SIG-M5 (cell line): ENCODE measurements around the gene WRAP53.
A peak's percentile ranks its signal among the peaks of the same experiment; 100 is the strongest.
"Not testable (repeated sequence)": the region's sequence is repeated elsewhere in the genome, so short reads cannot be mapped to it uniquely, and the experiment has no call there.

Experiments used
- DNase-seq: peaks from one replicate; lab custom pipeline; 2025; lab: John Stamatoyannopoulos, UW

The WRAP53 gene

GRCh38 chr17:7687908-7688807 is at the start of gene WRAP53:
WRAP53 (plus strand) TSS chr17:7688477; CDS start chr17:7688649, 172 bp downstream.
- peak; percentile 88 for DNase-seq

- no peak for DNase-seq
Measured at GRCh38 chr17:7640783-7641182, 47.5 kb upstream of the WRAP53 start.

DNA sequence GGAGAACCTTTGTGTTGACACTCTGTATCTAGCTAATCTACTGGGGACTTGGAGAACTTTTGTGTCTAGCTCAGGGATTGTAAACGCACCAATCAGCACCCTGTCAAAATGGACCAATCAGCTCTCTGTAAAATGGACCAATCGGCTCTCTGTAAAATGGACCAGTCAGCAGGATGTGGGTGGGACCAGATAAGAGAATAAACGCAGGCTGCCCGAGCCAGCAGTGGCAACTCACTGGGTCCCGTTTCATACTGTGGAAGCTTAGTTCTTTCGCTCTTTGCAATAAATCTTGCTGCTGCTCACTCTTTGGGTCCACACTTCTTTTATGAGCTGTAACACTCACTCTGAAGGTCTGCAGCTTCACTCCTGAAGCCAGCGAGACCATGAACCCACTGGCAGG is 46.6 kb upstream of the WRAP53 start:
- DNase-seq = not testable (repeated sequence)

DNA sequence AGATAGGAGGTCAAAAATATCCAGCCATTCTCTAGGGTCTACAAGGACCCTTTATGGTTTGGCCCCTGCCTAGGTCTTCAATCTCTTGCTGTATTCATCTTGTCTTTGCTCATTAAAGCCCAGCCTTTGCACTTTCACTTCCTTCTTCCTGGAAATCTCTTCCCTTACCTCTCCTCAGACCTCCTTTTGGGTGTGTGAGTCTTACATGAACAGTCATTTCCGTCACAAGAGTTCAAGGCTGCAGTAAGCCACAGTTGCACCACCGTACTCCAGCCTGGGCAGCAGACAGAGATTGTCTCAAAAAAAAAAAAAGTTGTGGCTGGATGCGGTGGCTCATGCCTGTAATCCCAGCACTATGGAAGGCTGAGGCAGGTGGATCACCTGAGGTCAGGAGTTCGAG is 43.5 kb upstream of the WRAP53 start:
- DNase-seq = peak; percentile 59

DNA sequence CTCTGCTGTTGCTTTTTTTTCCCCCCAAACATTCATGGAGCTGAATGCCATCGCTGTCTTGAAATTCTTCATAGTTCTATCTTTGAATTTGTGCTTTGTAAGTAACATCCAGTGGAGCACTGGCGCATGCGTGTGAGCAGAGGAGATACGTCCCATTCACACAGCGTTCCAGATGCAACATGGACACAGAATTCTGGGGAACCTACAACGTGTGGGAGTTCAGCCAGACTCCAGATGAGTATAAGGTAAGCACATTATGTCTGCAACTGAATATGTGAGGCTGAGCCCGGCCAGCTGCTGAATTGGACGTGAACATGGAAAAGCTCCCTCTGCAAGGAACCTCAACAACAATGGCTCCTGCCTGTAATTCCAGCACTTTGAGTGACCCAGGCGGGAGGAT is 41.8 kb upstream of the WRAP53 start:
- DNase-seq = no peak

GRCh38 chr17:7647018-7647417 is 41.3 kb upstream of the WRAP53 start:
- DNase-seq = no peak

- no peak for DNase-seq
Measured at GRCh38 chr17:7650509-7651096, 37.7 kb upstream of the WRAP53 start, which contains the start of gene ATP1B2. ATP1B2 (plus strand) TSS chr17:7650926; CDS start chr17:7651519, 593 bp downstream.

GRCh38 chr17:7651097-7651664 is 37.1 kb upstream of the WRAP53 start:
- no peak for DNase-seq

- no peak for DNase-seq
Measured at GRCh38 chr17:7651665-7652387, 36.5 kb upstream of the WRAP53 start.

DNA sequence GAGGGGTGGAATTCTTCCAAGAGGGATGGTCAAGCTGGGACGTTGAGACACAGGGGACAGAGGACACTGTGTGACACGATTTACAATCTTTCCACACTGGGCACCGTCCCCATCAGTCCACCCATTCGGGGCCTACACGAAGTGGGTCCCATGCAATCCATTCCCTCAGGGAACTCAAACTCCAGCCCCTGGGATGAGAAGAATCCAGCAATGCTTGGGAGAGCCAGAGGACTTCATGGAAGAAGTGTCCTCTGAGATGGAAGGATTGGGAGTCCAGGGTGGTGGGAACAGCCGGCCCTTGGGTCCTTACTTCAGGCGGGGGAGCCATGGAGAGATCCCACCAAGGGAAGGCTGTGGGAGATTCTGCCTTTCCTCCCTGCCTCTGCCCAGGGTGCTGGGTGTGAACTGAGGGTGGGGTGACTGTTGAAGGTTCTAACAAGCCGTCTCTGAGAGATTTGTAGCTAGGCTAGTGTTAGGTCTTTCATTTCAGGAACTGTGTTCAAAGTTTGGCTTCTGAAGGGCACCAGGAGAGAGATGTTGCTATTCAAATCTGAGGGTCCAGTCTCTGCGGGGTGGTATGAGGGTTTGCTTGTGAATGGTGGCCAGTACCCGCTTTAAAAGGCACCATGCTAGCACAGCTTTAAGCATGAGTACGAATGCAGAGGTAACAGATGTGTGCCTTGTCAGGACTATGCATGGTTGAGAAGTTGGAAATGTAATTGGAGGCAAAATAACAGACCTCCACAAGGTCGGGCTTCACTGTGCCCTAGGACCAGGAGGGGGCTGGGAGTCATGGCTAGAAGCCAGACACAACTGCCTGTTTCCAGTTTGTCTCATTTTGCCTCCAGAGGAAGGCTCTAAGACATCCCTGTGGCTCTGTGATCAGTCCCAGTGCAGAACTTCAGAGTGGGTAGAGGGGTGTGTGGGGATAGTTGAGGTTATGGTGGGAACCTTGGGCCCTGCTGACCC is 35.6 kb upstream of the WRAP53 start:
- no peak for DNase-seq

DNA sequence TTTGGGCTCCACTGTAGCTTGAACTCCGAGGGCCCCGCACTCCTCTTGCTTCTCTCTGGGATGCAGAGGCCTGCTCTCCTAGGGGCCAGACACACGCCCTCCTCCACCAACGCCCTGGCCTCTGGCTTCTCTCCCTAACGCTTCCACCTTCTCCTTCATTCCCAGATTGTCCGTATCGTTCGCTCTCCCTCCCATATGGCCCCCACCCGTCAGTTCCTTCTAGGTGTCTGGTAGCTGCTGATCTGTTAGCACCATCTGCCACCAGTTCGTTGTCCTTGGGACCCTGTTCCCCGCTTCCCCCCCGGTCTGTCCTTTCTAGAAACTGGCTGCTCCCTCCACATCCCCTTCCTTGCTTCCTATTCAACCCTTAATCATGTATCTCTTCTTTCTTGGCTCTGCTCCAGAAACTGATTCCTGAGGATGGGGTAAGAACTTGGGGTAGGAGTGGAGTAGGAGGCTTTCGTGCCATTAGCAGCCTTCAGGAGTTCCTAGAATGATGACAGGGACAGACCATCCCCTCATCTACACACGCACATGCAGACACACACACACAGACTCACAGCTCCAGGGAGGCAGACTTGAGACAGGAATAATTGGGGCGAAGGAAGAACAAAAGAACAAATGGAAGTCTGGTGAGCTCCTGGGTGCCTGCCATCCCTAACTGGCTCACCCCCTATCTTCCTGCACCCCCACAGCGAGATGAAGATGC is 33.3 kb upstream of the WRAP53 start:
- DNase-seq = no peak

GRCh38 chr17:7655541-7655840 is 32.8 kb upstream of the WRAP53 start:
- DNase-seq = no peak

GRCh38 chr17:7656958-7657609 is 31.2 kb upstream of the WRAP53 start:
- no peak for DNase-seq

GRCh38 chr17:7667656-7668406 is 20.4 kb upstream of the WRAP53 start:
- no peak for DNase-seq

GRCh38 chr17:7668482-7668881 is 19.8 kb upstream of the WRAP53 start:
- no peak for DNase-seq

GRCh38 chr17:7673239-7673638 is 15.0 kb upstream of the WRAP53 start:
- no peak for DNase-seq

DNA sequence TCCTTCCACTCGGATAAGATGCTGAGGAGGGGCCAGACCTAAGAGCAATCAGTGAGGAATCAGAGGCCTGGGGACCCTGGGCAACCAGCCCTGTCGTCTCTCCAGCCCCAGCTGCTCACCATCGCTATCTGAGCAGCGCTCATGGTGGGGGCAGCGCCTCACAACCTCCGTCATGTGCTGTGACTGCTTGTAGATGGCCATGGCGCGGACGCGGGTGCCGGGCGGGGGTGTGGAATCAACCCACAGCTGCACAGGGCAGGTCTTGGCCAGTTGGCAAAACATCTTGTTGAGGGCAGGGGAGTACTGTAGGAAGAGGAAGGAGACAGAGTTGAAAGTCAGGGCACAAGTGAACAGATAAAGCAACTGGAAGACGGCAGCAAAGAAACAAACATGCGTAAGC is 13.3 kb upstream of the WRAP53 start:
- no peak for DNase-seq

DNA sequence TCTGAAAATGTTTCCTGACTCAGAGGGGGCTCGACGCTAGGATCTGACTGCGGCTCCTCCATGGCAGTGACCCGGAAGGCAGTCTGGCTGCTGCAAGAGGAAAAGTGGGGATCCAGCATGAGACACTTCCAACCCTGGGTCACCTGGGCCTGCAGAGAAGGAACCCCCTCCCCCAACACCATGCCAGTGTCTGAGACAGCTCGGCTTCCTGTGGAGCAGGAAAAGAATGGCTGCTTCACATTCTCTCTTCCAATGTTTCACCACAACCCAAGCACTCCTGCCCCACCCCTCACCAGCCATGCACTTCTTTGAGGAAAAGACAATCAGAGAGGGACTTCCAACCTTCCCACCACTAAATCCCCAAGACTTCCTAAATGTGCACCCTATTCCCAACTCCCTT is 11.7 kb upstream of the WRAP53 start:
- no peak for DNase-seq

DNA sequence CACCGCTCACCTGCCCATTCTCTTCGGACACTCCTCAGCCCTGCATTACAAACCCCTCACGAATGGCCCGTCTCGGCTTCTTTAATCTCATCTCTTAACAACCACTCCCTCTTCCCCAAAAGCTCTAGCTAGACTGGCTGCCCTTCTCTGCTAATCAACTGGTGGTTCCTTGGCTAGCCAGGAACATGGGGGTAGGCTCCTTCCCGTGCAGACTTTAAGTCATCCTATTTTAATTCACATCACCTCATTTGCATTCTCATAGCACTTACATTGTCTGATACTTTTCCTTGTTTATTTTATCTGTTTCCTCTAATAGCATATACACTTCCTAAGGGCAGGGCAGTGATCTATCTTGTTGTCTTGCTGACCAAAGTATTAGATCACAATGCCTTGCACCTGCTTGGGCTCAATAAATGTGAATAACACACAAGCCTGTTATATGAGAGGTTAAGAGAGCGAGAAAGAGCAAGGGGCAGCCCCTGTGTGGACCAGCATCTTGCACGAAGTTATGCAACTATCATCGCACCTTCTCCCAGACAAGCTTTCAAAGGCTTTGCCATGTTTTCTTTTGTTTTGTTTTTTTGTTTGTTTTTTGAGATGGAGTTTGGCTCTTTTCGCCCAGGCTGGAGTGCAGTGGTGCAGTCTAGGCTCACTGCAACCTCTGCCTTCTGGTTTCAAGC is 10.7 kb upstream of the WRAP53 start:
- DNase-seq = no peak
